Gastrocnemius medialis (tissue), 4 donors: ENCODE measurements around the gene CDKAL1.

Source experiments
- CTCF ChIP-seq, 5 experiments: fragments of 450-650 bp in 3 of 5; fragments of 200-600 bp in 2 of 5; sonication (generic) in 2 of 5; IDR thresholded peaks in 4 of 5; conservative IDR thresholded peaks in 1 of 5; 1 replicate in 4 of 5; 2 replicates in 1 of 5; pipeline ENCODE4 v1.5.1; 2016 to 2019; ENCODE audit warnings: antibody characterized with exemption in 5 of 5, mild to moderate bottlenecking in 3 of 5, moderate library complexity in 3 of 5
- POLR2A ChIP-seq, 2 donors: fragments of 450-650 bp; IDR thresholded peaks; one replicate each; pipeline ENCODE4 v1.6.1; 2017; ENCODE audit warnings: antibody characterized with exemption in 2 of 2, mild to moderate bottlenecking in 2 of 2, moderate library complexity in 2 of 2

- TF ChIP-seq CTCF (IDR thresholded peaks at IDR 0.05 in 4 of 5, conservative IDR thresholded peaks at IDR 0.05 in 1 of 5), result no peak
- no peak for TF ChIP-seq POLR2A (IDR thresholded peaks at IDR 0.05)
Measured at GRCh38 chr6:20620043-20620442, 85.8 kb downstream of the CDKAL1 start.
